Stomach (tissue), 4 donors: ENCODE data around the gene FAM117A.

Source experiments
- CTCF ChIP-seq, 7 experiments: fragments of 450-650 bp in 4 of 7; fragments of 200-600 bp in 3 of 7; sonication (generic) in 3 of 7; IDR thresholded peaks; one replicate each; pipeline ENCODE4 v1.5.1; 2016 to 2019; ENCODE audit warnings: antibody characterized with exemption in 7 of 7, control low read depth in 2 of 7, mild to moderate bottlenecking in 1 of 7
- EP300 ChIP-seq: sonication (generic); formaldehyde crosslinking; IDR thresholded peaks from one replicate; pipeline ENCODE4 v1.6.1; 2017; ENCODE audit warnings: antibody characterized with exemption
- POLR2A ChIP-seq, 4 donors: fragments of 450-650 bp; IDR thresholded peaks; one replicate each; pipeline ENCODE4 v1.6.1; 2016; ENCODE audit warnings: antibody characterized with exemption in 4 of 4, control low read depth in 2 of 4, mild to moderate bottlenecking in 1 of 4, moderate library complexity in 1 of 4
- POLR2AphosphoS5 ChIP-seq, 3 donors: sonication (generic); formaldehyde crosslinking; IDR thresholded peaks; one replicate each; pipeline ENCODE4 v1.6.1; 2016; ENCODE audit warnings: antibody characterized with exemption in 3 of 3

- TF ChIP-seq CTCF (IDR thresholded peaks at IDR 0.05), result no peak
- no peak for TF ChIP-seq POLR2A (IDR thresholded peaks at IDR 0.05)
- no peak for TF ChIP-seq POLR2AphosphoS5 (IDR thresholded peaks at IDR 0.05)
- no peak for TF ChIP-seq EP300
Measured at GRCh38 chr17:49748791-49749190, 15.1 kb downstream of the FAM117A start.
